HG02852 (cell line): ENCODE measurements around the gene GAL3ST3.
"Not testable (repeated sequence)": the region's sequence is repeated elsewhere in the genome, so short reads cannot be mapped to it uniquely, and the experiment has no call there.

Experiments used
- ATAC-seq: cut with Tn5 transposase; IDR thresholded peaks from one replicate; pipeline ENCODE4 v1.9.1; 2021; ENCODE audit warnings: mild to moderate bottlenecking, moderate library complexity; ENCODE audit not compliant: unreplicated experiment

The GAL3ST3 gene, protein sequence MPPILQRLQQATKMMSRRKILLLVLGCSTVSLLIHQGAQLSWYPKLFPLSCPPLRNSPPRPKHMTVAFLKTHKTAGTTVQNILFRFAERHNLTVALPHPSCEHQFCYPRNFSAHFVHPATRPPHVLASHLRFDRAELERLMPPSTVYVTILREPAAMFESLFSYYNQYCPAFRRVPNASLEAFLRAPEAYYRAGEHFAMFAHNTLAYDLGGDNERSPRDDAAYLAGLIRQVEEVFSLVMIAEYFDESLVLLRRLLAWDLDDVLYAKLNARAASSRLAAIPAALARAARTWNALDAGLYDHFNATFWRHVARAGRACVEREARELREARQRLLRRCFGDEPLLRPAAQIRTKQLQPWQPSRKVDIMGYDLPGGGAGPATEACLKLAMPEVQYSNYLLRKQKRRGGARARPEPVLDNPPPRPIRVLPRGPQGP

GRCh38 chr11:66048547-66049323, at the start of gene GAL3ST3:
TSS of gene GAL3ST3 (minus strand) at chr11:66049161. CDS start at chr11:66045415, 3,746 bp downstream.
- ATAC-seq, result no peak

DNA sequence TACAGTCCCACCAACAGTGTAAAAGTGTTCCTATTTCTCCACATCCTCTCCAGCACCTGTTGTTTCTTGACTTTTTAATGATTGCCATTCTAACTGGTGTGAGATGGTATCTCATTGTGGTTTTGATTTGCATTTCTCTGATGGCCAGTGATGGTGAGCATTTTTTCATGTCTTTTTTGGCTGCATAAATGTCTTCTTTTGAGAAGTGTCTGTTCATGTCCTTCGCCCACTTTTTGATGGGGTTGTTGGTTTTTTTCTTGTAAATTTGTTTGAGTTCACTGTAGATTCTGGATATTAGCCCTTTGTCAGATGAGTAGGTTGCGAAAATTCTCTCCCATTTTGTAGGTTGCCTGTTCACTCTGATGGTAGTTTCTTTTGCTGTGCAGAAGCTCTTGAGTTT, 43.2 kb upstream of the GAL3ST3 start:
- ATAC-seq, result not testable (repeated sequence)

- ATAC-seq, result no peak
Measured at GRCh38 chr11:66090288-66090687, 41.3 kb upstream of the GAL3ST3 start.

GRCh38 chr11:66089067-66089466, 40.1 kb upstream of the GAL3ST3 start:
- no peak for ATAC-seq

DNA sequence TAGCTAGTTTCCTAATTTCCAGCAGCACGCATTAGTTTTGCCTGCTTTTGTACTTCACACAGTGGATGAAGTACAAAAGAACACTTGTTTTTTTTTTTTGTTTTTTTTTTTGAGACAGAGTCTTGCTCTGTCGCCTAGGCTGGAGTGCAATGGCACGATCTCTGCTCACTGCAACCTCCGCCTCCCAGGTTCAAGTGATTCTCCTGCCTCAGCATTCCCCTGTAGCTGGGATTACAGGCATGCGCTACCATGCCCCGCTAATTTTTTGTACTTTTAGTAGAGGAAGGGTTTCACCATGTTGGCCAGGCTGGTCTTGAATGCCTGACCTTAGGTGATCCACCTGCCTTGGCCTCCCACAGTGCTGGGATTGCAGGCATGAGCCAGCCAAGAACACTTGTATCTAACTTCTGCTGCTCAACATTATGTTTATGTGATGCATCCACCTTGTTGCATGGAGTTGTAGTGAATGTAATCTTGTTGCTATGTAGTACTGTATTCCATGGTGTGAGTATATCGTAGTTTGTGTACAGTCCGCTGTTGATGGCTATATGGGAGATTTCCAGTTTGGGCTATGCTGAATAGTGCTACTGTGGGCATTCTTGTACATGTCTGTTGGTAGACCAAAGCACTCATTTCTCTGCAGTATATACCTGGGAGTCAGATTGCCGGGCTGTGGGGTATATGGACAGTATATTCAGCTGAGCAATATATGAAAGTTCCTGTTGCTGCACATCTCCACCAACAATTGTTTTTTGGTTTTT, 38.4 kb upstream of the GAL3ST3 start:
- no peak for ATAC-seq

DNA sequence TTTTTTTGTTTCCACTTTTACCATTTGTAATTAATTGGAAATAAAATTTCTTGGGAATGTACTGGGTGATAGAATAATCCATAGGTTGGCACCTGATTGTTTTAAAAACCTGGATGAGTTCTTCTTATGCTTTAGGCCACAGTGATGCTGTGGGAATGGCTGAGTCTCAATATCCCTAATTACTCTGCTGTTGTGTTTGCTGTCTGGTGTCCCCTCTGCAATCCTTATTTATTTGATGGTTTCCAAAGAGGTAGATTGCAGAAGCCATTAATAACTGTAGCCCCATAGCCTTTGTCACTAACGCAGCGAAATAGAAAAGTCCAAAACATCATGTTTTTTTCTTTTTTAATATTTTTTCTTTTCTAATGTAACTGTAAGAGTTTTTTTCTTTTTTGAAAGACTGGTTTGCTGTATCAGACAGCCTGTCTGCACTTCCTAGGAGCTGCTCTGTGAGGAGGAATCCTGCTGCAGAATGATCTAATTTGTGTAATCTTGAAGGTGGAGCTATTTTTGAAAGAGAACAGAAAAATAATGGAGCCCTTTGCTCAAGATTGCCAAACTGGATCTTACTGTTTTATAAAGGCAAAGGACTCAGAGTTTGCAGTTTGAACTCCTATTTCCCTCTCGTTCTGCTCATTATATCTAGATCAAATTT, 36.0 kb upstream of the GAL3ST3 start:
- ATAC-seq, result no peak

GRCh38 chr11:66083767-66084166, 34.8 kb upstream of the GAL3ST3 start:
- no peak for ATAC-seq

DNA sequence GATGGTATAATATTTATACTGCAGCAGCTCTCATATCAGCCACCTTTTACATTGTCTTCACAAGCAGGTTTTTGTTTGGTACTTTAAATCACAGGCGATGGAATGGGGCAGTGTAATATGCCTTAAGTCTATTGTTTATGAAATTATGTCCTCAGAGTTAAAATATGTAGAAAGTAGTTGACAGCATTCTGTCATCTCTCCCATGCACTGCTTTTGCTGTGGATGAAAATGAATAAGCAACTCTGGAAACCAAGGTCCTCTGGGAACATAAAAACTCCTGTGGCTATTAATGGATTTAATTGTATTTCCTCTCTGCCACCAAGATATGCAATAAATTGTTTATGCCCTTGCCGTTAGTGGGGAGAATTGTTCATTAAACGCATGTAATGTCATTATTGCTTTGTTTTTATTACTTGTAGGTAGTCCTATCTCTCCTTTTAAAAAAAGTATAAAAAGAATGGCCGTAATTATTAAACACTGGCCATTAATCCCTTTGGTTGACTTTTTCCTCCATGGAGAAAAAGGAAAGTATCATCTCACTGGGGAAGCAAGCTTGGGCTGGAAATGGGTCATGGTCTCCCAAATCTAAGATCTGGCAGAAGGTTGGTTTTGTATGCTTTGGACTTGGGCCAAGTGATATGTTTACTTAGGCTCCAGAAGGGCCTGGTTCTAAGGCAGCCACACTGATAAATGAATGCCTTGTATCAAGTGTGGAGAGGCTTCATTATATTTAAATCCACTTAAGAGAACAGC, 34.2 kb upstream of the GAL3ST3 start:
- no peak for ATAC-seq

DNA sequence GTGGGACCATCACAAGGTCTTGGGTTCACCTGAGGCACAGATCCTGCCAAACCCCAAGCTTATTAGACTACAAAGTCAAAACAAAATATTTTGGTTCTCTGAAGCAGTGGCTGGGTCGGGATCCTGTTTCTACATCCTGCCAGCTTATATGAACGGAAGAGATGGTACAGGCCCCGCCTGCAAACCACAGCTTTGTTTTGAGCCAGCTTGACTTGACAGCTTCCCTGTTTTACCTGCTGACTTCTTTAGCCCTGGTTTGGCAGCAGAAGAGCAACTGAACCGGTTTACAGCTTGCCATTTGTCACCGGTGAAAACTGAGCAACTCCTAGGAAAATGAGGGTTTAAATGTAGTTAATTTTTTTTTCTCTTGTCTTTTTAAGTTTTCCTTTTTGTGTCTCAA, 32.5 kb upstream of the GAL3ST3 start:
- ATAC-seq, result no peak

DNA sequence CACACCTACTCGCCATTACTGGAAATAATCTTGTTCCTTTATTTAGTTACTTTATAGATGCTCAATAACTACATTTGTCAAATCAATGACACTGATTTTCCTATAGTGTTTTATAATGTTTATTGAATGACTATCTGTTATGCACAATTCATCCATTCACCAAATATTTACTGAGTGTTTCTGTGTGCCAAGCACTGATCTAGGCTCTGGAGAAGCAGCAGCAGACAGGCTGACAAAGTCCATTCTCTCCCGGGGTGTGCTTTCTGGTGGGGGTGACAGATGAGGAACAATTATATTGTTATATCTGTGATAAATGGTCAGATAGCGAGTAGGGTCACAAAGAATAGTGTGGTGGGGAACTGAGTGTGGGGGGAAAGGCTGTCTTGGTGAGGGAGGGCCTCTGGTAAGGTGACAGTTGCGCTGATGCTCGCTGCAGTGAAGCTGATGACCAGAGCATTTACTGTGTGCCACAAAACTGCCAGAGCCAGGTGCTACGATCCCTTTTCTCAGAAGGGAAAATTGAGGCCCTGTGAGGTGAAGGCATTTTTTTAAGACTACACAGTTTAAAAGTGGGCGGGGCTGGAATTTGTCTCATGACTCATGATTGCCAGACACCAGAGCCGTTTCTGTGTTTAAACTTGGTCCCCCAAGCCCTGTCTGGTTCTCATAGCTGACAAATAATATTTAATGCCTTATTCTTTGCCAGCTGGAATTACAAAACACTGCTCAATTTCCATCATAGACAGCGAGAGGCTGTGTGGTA, 31.3 kb upstream of the GAL3ST3 start:
- ATAC-seq, result no peak

DNA sequence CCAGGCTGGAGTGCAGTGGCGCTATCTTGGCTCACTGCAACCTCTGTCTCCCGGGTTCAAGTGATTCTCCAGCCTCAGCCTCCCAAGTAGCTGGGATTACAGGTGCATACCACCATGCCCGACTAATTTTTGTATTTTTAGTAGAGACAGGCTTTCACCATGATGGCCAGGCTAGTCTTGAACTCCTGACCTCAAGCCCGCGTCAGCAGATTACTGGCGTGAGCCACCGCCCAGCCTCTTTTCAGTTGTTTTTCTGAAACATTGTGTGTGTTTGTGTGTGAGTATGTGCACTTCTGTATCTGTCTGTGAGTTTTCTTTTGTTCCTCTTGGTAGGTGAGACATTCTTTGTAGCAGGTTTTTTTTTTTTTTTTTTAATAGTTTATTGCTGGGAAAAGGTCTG, 30.0 kb upstream of the GAL3ST3 start:
- not testable (repeated sequence) for ATAC-seq

DNA sequence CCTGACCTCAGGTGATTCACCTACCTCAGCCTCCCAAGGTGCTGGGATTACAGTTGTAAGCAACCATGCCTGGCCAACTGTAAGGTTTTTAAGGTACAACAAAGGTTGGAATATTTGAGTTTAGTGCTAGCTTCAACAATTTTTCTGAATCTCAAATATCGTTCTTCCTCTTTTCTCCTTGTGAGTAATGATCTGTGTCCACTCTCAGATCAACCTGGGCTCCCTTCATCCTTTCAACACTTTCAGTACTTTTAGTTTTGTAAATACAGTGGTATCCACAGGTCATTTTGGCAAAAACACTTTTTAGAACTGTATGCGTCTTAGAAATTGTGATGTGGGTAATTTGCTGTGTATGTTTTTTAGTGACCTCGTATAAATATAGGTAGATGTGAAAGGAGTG, 29.0 kb upstream of the GAL3ST3 start:
- ATAC-seq, result no peak

DNA sequence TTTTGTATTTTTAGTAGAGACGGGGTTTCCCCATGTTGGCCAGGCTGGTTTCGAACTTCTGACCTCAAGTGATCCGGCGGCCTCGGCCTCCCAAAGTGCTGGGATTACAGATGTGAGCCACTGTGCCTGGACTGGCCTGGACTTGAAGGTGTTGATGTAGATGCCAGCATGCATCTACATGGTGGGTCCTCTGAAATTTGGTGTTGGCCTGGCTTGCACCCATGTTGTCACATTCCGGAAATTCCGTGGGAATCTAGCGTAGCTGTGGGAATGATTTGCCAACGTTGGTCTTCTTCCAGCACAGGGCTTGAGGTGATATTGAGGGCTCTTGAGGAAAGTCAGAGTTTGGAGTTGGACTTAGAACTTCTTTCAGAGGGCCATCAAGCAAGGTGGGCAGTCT, 27.6 kb upstream of the GAL3ST3 start:
- no peak for ATAC-seq

GRCh38 chr11:66075273-66075672, 26.3 kb upstream of the GAL3ST3 start:
- no peak for ATAC-seq

DNA sequence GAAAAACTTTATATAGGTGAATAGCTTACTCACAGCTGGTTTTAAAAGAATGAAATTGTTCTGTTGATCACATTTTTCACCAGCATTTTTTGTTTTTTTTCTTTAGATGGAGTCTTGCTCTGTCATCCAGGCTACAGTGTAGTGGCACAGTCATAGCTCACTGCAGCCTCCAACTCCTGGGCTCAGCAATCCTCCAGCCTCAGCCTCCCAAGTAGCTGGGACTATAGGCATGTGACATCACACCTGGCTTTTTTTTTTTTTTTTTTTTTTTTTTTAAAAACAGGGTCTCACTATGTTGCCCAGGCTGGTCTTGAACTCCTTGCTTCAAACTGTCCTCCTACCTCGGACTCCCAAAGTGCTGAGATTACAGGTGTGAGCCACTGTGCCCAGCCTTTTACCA, 24.7 kb upstream of the GAL3ST3 start:
- ATAC-seq, result no peak

DNA sequence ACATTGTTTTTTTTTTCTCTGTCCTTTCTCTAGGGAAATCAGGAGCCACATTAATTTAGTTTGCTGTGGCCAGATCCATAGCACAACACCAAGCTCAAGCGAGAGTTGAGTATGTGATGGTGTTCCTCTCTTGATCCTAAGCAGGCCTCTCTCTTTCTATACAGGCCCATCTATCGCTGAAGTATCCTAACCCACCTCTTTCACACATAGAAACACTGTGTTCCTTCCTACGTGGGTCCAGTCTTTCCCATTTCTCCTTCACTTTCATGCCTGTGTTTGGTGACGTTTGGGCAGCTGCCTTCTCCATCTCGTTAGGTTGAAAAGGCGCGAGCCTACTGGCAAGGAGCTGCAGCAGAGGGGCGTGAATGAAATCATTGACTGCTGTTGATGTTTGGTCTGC, 23.6 kb upstream of the GAL3ST3 start:
- ATAC-seq, result no peak

GRCh38 chr11:66072081-66072480, 23.1 kb upstream of the GAL3ST3 start:
- ATAC-seq, result no peak

- no peak for ATAC-seq
Measured at GRCh38 chr11:66071381-66071801, 22.4 kb upstream of the GAL3ST3 start.

GRCh38 chr11:66070604-66071380, 21.8 kb upstream of the GAL3ST3 start:
- peak; percentile 16 for ATAC-seq
